GM12878 (cell line): ENCODE results near the gene CYBB.

ENCODE experiments used
- CREB1 ChIP-seq: IDR thresholded peaks from 2 replicates; pipeline ENCODE4 v1.6.1; 2012; ENCODE audit warnings: low read depth, mild to moderate bottlenecking, inconsistent platforms
- CTCF ChIP-seq, 3 experiments: IDR thresholded peaks in 2 of 3; conservative IDR thresholded peaks in 1 of 3; 2 replicates each; pipeline ENCODE4 v1.5.1; 2011; ENCODE audit warnings: low read depth in 3 of 3, low read length in 3 of 3, mild to moderate bottlenecking in 3 of 3, control low read depth in 2 of 3, moderate library complexity in 2 of 3, inconsistent platforms in 1 of 3, mixed read lengths in 1 of 3; ENCODE audit not compliant: control insufficient read depth in 2 of 3, insufficient read depth in 1 of 3; ENCODE audit errors: extremely low read depth in 1 of 3
- EZH2 ChIP-seq: IDR thresholded peaks from 2 replicates; pipeline ENCODE4 v1.6.1; 2012; ENCODE audit warnings: low read depth, mild to moderate bottlenecking, control low read depth, inconsistent platforms, low read length, borderline replicate concordance; ENCODE audit not compliant: control insufficient read depth
- MYB ChIP-seq: fragments of 150-350 bp; IDR thresholded peaks from 2 replicates; pipeline ENCODE4 v1.6.1; 2014; ENCODE audit warnings: mild to moderate bottlenecking, low read depth, low read length, borderline replicate concordance
- POLR2A ChIP-seq: IDR thresholded peaks from 2 replicates; pipeline ENCODE4 v1.6.1; 2011; ENCODE audit warnings: low read depth, mild to moderate bottlenecking, low read length
- ZNF274 ChIP-seq: IDR thresholded peaks from one replicate; pipeline ENCODE4 v1.8.0; 2011; ENCODE audit not compliant: insufficient read length, insufficient read depth
- ZSCAN29 ChIP-seq: fragments of 450-650 bp; IDR thresholded peaks from 2 replicates; pipeline ENCODE4 v1.6.1; 2017; ENCODE audit warnings: mild to moderate bottlenecking, moderate library complexity

GRCh38 chrX:37755025-37755424, 24.8 kb upstream of the CYBB start:
- no peak for TF ChIP-seq MYB
- TF ChIP-seq POLR2A, result no peak
- TF ChIP-seq ZSCAN29, result no peak
- TF ChIP-seq ZNF274, result no peak
- no peak for TF ChIP-seq CTCF (IDR thresholded peaks at IDR 0.05 in 2 of 3, conservative IDR thresholded peaks at IDR 0.05 in 1 of 3; ENCODE audit: control insufficient read depth in 2 of 3, extremely low read depth in 1 of 3, insufficient read depth in 1 of 3, low read depth in 3 of 3, low read length in 3 of 3)
- no peak for TF ChIP-seq EZH2
- TF ChIP-seq CREB1, result no peak
